OCI-LY3 (cell line): ENCODE data around the gene PLXDC2.

Experiments
- EZH2phosphoT487 ChIP-seq: fragments of 200-600 bp; shearing (Covaris generic); IDR thresholded peaks from 2 replicates; pipeline ENCODE4 v1.6.1; 2018; ENCODE audit warnings: antibody characterized with exemption, mixed run types, low read depth
- TF ChIP-seq, protein P1 (sequence below): fragments of 200-600, 300-600 bp; sonication (generic); IDR thresholded peaks from 2 replicates; pipeline ENCODE4 v1.5.1; 2014; ENCODE audit warnings: antibody characterized with exemption, low read length, low read depth

GRCh38 chr10:20034732-20035131 lies 218.5 kb downstream of the PLXDC2 start:
- TF ChIP-seq, protein P1, sequence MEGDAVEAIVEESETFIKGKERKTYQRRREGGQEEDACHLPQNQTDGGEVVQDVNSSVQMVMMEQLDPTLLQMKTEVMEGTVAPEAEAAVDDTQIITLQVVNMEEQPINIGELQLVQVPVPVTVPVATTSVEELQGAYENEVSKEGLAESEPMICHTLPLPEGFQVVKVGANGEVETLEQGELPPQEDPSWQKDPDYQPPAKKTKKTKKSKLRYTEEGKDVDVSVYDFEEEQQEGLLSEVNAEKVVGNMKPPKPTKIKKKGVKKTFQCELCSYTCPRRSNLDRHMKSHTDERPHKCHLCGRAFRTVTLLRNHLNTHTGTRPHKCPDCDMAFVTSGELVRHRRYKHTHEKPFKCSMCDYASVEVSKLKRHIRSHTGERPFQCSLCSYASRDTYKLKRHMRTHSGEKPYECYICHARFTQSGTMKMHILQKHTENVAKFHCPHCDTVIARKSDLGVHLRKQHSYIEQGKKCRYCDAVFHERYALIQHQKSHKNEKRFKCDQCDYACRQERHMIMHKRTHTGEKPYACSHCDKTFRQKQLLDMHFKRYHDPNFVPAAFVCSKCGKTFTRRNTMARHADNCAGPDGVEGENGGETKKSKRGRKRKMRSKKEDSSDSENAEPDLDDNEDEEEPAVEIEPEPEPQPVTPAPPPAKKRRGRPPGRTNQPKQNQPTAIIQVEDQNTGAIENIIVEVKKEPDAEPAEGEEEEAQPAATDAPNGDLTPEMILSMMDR: no peak
- TF ChIP-seq EZH2phosphoT487: no peak
